HG03280 (cell line): ENCODE data around the gene SHANK1.

Source experiments
- ATAC-seq: cut with Tn5 transposase; IDR thresholded peaks from one replicate; pipeline ENCODE4 v1.9.1; 2021; ENCODE audit warnings: mild to moderate bottlenecking, moderate library complexity; ENCODE audit not compliant: unreplicated experiment

SHANK1 gene

GRCh38 chr19:50693064-50693975 is 26.3 kb downstream of the SHANK1 start:
- no peak for ATAC-seq

GRCh38 chr19:50690439-50690838 is 29.2 kb downstream of the SHANK1 start:
- no peak for ATAC-seq

GRCh38 chr19:50688766-50689165 is 30.8 kb downstream of the SHANK1 start:
- ATAC-seq, result no peak

GRCh38 chr19:50686310-50687032 is 33.1 kb downstream of the SHANK1 start:
- ATAC-seq, result no peak

- ATAC-seq, result peak; percentile 85
Measured at GRCh38 chr19:50679177-50680125, 40.2 kb downstream of the SHANK1 start.

- no peak for ATAC-seq
Measured at GRCh38 chr19:50678323-50678722, 41.3 kb downstream of the SHANK1 start.

- ATAC-seq, result no peak
Measured at GRCh38 chr19:50677636-50678035, 42.0 kb downstream of the SHANK1 start.

- no peak for ATAC-seq
Measured at GRCh38 chr19:50676625-50677197, 42.9 kb downstream of the SHANK1 start.

GRCh38 chr19:50673118-50673517 is 46.5 kb downstream of the SHANK1 start:
- ATAC-seq, result no peak

GRCh38 chr19:50670102-50670380 is 49.6 kb downstream of the SHANK1 start:
- ATAC-seq, result no peak

GRCh38 chr19:50669302-50670101 is 50.1 kb downstream of the SHANK1 start:
- ATAC-seq, result no peak

- ATAC-seq, result no peak
Measured at GRCh38 chr19:50668879-50669278, 50.7 kb downstream of the SHANK1 start.

GRCh38 chr19:50668416-50668815 is 51.2 kb downstream of the SHANK1 start:
- no peak for ATAC-seq

GRCh38 chr19:50667759-50668231 is 51.8 kb downstream of the SHANK1 start:
- ATAC-seq, result no peak

- ATAC-seq, result no peak
Measured at GRCh38 chr19:50667177-50667758, 52.3 kb downstream of the SHANK1 start.

- no peak for ATAC-seq
Measured at GRCh38 chr19:50666346-50667176, 53.0 kb downstream of the SHANK1 start.

GRCh38 chr19:50664204-50664603 is 55.4 kb downstream of the SHANK1 start:
- ATAC-seq, result no peak

GRCh38 chr19:50663482-50663790 is 56.2 kb downstream of the SHANK1 start:
- no peak for ATAC-seq
